Effector memory CD8-positive, alpha-beta T cell (primary cell): ENCODE results near the gene OOSP4B.
"Not testable (repeated sequence)": the region's sequence is repeated elsewhere in the genome, so short reads cannot be mapped to it uniquely, and the experiment has no call there.

Source experiments
- ATAC-seq: fragments of 150-1000 bp; cut with Tn5 transposase; replicated peaks from 2 replicates; pipeline ENCODE4 v1.10.0; 2021; ENCODE audit warnings: mild to moderate bottlenecking, moderate library complexity
- DNase-seq, 3 experiments: peaks; one replicate each; pipeline ENCODE4 v3.0.0; 2021
- H3K27ac Mint-ChIP-seq, 2 donors: one replicate each; pipeline ENCODE4 v1.8.0; 2022; ENCODE audit warnings: mild to moderate bottlenecking in 2 of 2, mixed read lengths in 2 of 2, moderate library complexity in 2 of 2
- H3K27me3 Mint-ChIP-seq, 2 donors: one replicate each; pipeline ENCODE4 v1.8.0; 2022; ENCODE audit warnings: mixed read lengths in 2 of 2
- H3K36me3 Mint-ChIP-seq: one replicate; pipeline ENCODE4 v1.8.0; 2022; ENCODE audit warnings: mild to moderate bottlenecking, moderate library complexity, mixed read lengths; ENCODE audit not compliant: insufficient read depth
- H3K4me1 Mint-ChIP-seq, 2 donors: one replicate each; pipeline ENCODE4 v1.8.0; 2022; ENCODE audit warnings: low read depth in 2 of 2, mixed read lengths in 2 of 2
- H3K4me3 Mint-ChIP-seq, 2 donors: one replicate each; pipeline ENCODE4 v1.8.0; 2022; ENCODE audit warnings: mild to moderate bottlenecking in 2 of 2, mixed read lengths in 2 of 2, moderate library complexity in 2 of 2
- H3K9me3 Mint-ChIP-seq, 2 donors: one replicate each; pipeline ENCODE4 v1.8.0; 2022; ENCODE audit warnings: mixed read lengths in 2 of 2
- total RNA-seq, 9 experiments: gene quantifications; one replicate each; lab custom pipeline; 2026; lab: John Stamatoyannopoulos, UW

Gene OOSP4B
- total RNA-seq, result 0 to 0.06 (median 0) reads per million in 9 experiments

GRCh38 chr11:60016881-60017280 lies at the start of gene OOSP4B:
Gene OOSP4B, plus strand, starts transcription at chr11:60017181.
- no peaks in the 10 kb centered on the region for H3K9me3 Mint-ChIP-seq
- H3K4me3 Mint-ChIP-seq, result no peak within 1 kb of the TSS
- H3K36me3 Mint-ChIP-seq, result no peaks in the 10 kb centered on the region
- H3K27me3 Mint-ChIP-seq, result peaks cover 22 to 24% of the 10 kb centered on the region in 2 donors
- no peaks in the 10 kb centered on the region for H3K4me1 Mint-ChIP-seq
- ATAC-seq (no peak), DNase-seq (no peak)
- H3K27ac Mint-ChIP-seq, result no peak within 1 kb of the TSS

DNA sequence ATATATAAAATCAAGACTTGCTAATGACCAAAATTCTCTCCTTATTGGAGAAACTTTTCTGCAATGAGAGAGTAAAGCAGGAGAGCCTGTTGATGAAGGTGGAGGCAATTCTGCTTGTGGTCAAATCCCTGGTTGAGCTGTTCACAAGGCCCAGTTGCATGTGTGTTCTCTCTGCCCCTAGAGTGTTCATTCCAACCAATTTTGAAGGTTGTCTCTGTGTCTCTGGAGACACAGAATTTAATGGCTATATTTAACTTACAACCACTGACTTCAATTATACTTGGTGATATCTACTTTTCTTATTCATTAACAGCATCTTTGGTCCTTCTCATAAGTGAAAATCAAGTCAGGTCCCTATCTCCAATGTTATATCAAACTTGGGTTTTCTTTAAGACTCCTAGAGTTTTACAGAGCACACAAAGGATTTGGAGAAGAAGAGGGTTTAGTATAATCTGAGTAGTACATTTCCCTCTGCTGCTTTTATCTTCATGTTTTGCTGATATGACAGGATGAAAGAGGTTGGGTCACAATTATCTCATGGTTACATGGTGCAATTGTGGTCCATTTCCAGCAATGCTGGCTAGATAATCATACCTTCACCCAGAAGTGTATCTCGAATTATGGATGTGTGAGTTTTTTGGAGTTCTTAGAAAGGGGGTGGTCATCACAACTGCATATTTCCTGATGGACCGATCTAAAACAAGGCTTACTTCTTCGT lies 49.1 kb upstream of the OOSP4B start:
- DNase-seq (no peak), ATAC-seq (no peak)
- Mint-ChIP-seq H3K9me3 (no peaks in the 10 kb centered on the region), H3K4me1 (no peaks in the 10 kb centered on the region), H3K4me3 (no peak overlapping the region), H3K27ac (no peak overlapping the region), H3K27me3 (peaks cover 14 to 17% of the 10 kb centered on the region in 2 donors), H3K36me3 (no peaks in the 10 kb centered on the region)

- no peak overlapping the region for H3K27ac Mint-ChIP-seq
- no peaks in the 10 kb centered on the region for H3K4me1 Mint-ChIP-seq
- peaks cover 16 to 21% of the 10 kb centered on the region in 2 donors for H3K27me3 Mint-ChIP-seq
- no peaks in the 10 kb centered on the region for H3K9me3 Mint-ChIP-seq
- H3K4me3 Mint-ChIP-seq, result no peak overlapping the region
- ATAC-seq, result no peak
- H3K36me3 Mint-ChIP-seq, result no peaks in the 10 kb centered on the region
- no peak for DNase-seq
These were observed 48.6 kb upstream of the OOSP4B start for GRCh38 chr11:59968395-59968783.

DNA sequence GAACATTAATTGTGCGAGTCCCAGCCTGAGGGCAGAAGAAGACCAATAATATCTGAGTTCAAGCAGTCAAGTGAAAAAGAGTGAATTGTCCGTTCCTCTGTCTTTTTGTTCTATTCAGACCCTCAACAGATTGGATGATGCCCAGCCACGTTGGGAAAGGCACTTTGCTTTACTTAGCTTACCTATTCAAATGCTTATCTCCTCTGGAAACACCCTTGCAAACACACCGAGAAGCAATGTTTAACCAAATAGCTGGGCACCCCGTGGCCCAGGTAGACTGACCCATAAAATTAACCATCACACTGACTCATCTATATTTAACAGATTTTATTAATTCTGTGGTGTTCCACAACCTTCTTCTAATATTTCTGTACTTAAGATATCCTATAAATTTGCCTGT lies 43.9 kb upstream of the OOSP4B start:
- H3K27ac Mint-ChIP-seq, result no peak overlapping the region
- no peaks in the 10 kb centered on the region for H3K4me1 Mint-ChIP-seq
- no peaks in the 10 kb centered on the region for H3K9me3 Mint-ChIP-seq
- peaks cover 10 to 18% of the 10 kb centered on the region in 2 donors for H3K27me3 Mint-ChIP-seq
- DNase-seq, result no peak
- ATAC-seq, result no peak
- no peak overlapping the region for H3K4me3 Mint-ChIP-seq
- no peaks in the 10 kb centered on the region for H3K36me3 Mint-ChIP-seq

- ATAC-seq, result no peak
- no peak for DNase-seq
- Mint-ChIP-seq H3K4me3 (no peak overlapping the region), H3K4me1 (no peaks in the 10 kb centered on the region), H3K36me3 (no peaks in the 10 kb centered on the region), H3K27ac (no peak overlapping the region), H3K27me3 (peaks cover 19 to 22% of the 10 kb centered on the region in 2 donors), H3K9me3 (no peaks in the 10 kb centered on the region)
These were observed 35.7 kb upstream of the OOSP4B start for GRCh38 chr11:59981106-59981770.

- H3K36me3 Mint-ChIP-seq, DNase-seq, H3K4me1 Mint-ChIP-seq, ATAC-seq, H3K4me3 Mint-ChIP-seq, H3K9me3 Mint-ChIP-seq, H3K27ac Mint-ChIP-seq: not testable (repeated sequence)
- peaks cover 19 to 22% of the 10 kb centered on the region in 2 donors for H3K27me3 Mint-ChIP-seq
These were observed 34.9 kb upstream of the OOSP4B start for GRCh38 chr11:59982037-59982436.

GRCh38 chr11:59983212-59983611 lies 33.8 kb upstream of the OOSP4B start:
- no peak for ATAC-seq
- Mint-ChIP-seq H3K27me3 (peaks cover 19 to 22% of the 10 kb centered on the region in 2 donors), H3K27ac (no peak overlapping the region), H3K4me3 (no peak overlapping the region), H3K36me3 (no peaks in the 10 kb centered on the region), H3K4me1 (no peaks in the 10 kb centered on the region), H3K9me3 (no peaks in the 10 kb centered on the region)
- DNase-seq, result no peak

DNA sequence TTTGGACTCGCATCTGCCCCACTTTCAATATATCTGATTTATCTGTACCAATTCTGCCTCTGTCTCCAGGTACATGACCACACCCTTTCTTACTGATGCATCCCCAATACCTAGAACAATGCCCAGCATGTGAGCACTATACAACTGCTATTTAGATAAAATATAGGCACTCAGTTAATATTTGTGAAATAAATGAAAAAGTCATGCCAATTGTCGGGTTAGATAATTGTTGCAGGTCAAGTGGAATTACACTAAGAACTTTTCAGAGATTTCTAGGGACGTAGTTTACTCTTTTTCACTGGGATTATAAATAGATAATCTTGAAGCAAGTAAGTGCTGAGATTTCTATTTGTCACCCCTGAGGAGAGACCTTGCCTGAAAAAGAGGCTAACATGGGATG lies 32.6 kb upstream of the OOSP4B start:
- H3K27ac Mint-ChIP-seq, result no peak overlapping the region
- no peaks in the 10 kb centered on the region for H3K36me3 Mint-ChIP-seq
- H3K4me1 Mint-ChIP-seq, result no peaks in the 10 kb centered on the region
- H3K27me3 Mint-ChIP-seq, result peaks cover 11 to 20% of the 10 kb centered on the region in 2 donors
- ATAC-seq (no peak), DNase-seq (no peak)
- H3K9me3 Mint-ChIP-seq, result peaks cover 0 to 6% of the 10 kb centered on the region in 2 donors
- H3K4me3 Mint-ChIP-seq, result no peak overlapping the region

DNA sequence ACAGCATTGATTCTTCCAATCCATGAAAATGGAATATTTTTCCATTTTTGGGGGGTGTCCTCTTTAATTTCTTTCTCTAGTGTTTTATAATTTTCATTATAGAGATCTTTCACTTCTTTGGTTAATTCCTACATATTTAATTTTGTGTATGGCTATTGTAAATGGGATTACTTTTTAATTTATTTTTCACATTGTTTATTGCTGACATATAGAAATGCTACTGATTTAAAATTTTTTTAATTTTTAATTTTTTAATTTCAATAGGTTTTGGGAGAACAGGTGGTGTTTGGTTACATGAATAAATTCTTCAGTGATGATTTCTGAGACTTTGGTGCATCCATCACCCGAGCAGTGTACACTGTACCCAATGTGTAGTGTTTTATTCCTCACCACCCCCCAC lies 26.6 kb upstream of the OOSP4B start:
- Mint-ChIP-seq H3K9me3 (peaks cover 3 to 16% of the 10 kb centered on the region in 2 donors), H3K36me3 (no peaks in the 10 kb centered on the region), H3K4me3 (no peak overlapping the region), H3K4me1 (no peaks in the 10 kb centered on the region), H3K27ac (no peak overlapping the region), H3K27me3 (peaks cover 19 to 33% of the 10 kb centered on the region in 2 donors)
- no peak for DNase-seq
- ATAC-seq, result no peak

- ATAC-seq (no peak), DNase-seq (no peak)
- H3K4me1 Mint-ChIP-seq, result no peaks in the 10 kb centered on the region
- no peak overlapping the region for H3K4me3 Mint-ChIP-seq
- peaks cover 19 to 40% of the 10 kb centered on the region in 2 donors for H3K27me3 Mint-ChIP-seq
- no peak overlapping the region for H3K27ac Mint-ChIP-seq
- peaks cover 3 to 16% of the 10 kb centered on the region in 2 donors for H3K9me3 Mint-ChIP-seq
- no peaks in the 10 kb centered on the region for H3K36me3 Mint-ChIP-seq
These were observed 24.6 kb upstream of the OOSP4B start for GRCh38 chr11:59992425-59992824.

DNA sequence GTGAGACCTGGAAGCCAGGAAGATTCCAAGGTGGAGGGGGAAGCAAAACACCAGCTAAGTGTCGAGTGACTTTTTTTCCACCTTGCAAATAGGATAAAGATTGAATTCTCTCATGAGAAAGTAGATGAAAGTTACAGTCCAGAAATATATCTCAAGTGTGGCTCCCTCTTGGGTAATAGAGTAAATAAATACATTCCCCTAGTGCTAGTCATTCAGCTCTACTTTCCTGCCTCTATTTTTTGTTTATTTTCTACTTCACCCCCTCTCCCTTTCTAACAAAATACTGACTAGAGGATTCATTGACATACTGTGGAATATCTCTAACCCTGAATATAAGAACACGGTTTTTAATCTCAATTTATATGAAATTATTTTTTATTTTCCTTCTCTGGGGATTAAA lies 19.2 kb upstream of the OOSP4B start:
- H3K27ac Mint-ChIP-seq, result no peak overlapping the region
- H3K4me3 Mint-ChIP-seq, result no peak overlapping the region
- H3K36me3 Mint-ChIP-seq, result no peaks in the 10 kb centered on the region
- no peak for ATAC-seq
- no peaks in the 10 kb centered on the region for H3K9me3 Mint-ChIP-seq
- H3K4me1 Mint-ChIP-seq, result no peaks in the 10 kb centered on the region
- no peak for DNase-seq
- peaks cover 16 to 60% of the 10 kb centered on the region in 2 donors for H3K27me3 Mint-ChIP-seq

DNA sequence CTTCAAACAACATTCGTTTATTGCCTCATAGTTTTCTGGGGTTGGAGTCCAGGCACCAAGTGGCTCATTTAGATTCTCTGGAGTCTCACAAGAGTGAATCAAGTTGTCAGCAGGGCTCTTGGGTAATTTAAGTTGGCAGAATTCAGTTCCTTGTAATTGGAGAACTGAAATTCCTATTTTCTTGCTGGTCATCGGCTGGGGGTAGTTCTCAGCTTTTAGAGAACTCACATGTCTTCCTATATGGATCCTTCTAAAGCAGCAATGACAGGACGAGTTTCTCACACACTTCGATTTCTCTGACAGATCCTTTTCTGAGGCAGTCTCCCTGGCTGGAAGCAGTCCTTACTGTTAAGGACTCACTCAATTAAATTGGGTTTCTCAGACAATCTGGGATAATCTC lies 17.3 kb upstream of the OOSP4B start:
- DNase-seq, result no peak
- no peaks in the 10 kb centered on the region for H3K4me1 Mint-ChIP-seq
- H3K9me3 Mint-ChIP-seq, result peaks cover 0 to 1% of the 10 kb centered on the region in 2 donors
- no peak overlapping the region for H3K4me3 Mint-ChIP-seq
- no peaks in the 10 kb centered on the region for H3K36me3 Mint-ChIP-seq
- no peak overlapping the region for H3K27ac Mint-ChIP-seq
- peaks cover 16 to 50% of the 10 kb centered on the region in 2 donors for H3K27me3 Mint-ChIP-seq
- ATAC-seq, result no peak

DNA sequence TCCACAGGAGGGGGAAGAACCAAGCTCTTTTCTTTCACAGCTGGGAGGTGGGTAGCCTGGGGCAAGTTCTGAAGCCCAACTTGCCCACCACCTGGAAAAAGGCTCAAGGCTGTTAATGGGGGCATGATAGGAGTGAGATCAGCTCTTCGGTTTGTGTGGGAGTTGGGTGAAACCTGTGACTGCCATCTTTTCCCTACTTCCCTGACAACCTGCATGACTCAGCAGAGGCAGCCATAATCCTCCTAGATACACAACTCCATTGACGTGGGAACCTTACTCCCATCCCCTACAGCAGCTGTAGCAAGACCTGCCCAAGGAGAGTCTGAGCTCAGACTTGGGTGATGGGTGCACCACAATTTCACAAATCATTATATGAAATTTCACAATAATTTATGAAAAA lies 13.3 kb upstream of the OOSP4B start:
- H3K9me3 Mint-ChIP-seq, result peaks cover 0 to 1% of the 10 kb centered on the region in 2 donors
- H3K27me3 Mint-ChIP-seq, result peaks cover 20 to 29% of the 10 kb centered on the region in 2 donors
- H3K4me1 Mint-ChIP-seq, result no peaks in the 10 kb centered on the region
- no peak for ATAC-seq
- no peaks in the 10 kb centered on the region for H3K36me3 Mint-ChIP-seq
- DNase-seq, result no peak
- no peak overlapping the region for H3K4me3 Mint-ChIP-seq
- H3K27ac Mint-ChIP-seq, result no peak overlapping the region

DNA sequence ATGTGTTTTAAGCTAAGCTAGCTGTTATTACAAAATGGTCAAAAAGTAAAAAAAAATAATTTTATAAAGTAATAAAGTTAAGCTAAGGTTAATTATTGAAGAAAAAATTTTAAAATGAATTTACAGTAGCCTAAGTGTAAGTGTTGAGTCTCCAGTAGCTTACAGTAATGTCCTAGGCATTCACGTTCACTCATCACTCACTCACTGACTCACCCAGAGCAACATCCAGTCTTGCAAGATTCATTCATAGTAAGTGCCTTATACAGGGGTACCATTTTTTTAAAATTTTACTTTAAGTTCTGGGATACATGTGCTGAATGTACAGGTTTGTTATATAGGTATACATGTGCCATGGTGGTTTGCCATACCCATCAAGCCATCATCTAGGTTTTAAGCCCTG lies 11.6 kb upstream of the OOSP4B start:
- Mint-ChIP-seq H3K27me3 (peaks cover 24 to 31% of the 10 kb centered on the region in 2 donors), H3K9me3 (peaks cover 0 to 1% of the 10 kb centered on the region in 2 donors), H3K4me1 (no peaks in the 10 kb centered on the region), H3K36me3 (no peaks in the 10 kb centered on the region), H3K27ac (no peak overlapping the region), H3K4me3 (no peak overlapping the region)
- DNase-seq (no peak), ATAC-seq (no peak)
